HepG2 (cell line): ENCODE measurements around the gene RNU4-1. TPM values are rescaled to one million over a fixed set of nuclear protein-coding genes. Genes with fewer than 3 reads are reported as not detected.

Experiments used
- ASH2L ChIP-seq: fragments of 300-600, 200-600 bp; sonication (generic); IDR thresholded peaks from 2 replicates; pipeline ENCODE4 v1.7.0; 2017; ENCODE audit warnings: low read depth, mild to moderate bottlenecking, moderate library complexity, mixed read lengths, low read length; ENCODE audit not compliant: insufficient read length
- DMAP1 ChIP-seq: IDR thresholded peaks from 2 replicates; pipeline ENCODE4 v1.6.1; 2016
- DR1 ChIP-seq: sonication (generic); formaldehyde crosslinking; IDR thresholded peaks from 2 replicates; pipeline ENCODE4 v1.8.0; 2021; ENCODE audit warnings: mild to moderate bottlenecking, missing genetic modification reagents, inconsistent platforms
- KAT7 ChIP-seq: IDR thresholded peaks from 2 replicates; pipeline ENCODE4 v1.6.1; 2018; ENCODE audit warnings: borderline replicate concordance, missing compliant biosample characterization
- MAFF ChIP-seq: IDR thresholded peaks from 2 replicates; pipeline ENCODE4 v1.6.1; 2011; ENCODE audit warnings: low read depth, low read length, improper control_type of control experiment
- MATR3 ChIP-seq: sonication (generic); formaldehyde crosslinking; IDR thresholded peaks from 2 replicates; pipeline ENCODE4 v1.4.0; 2020; ENCODE audit warnings: missing genetic modification reagents
- MXI1 ChIP-seq: IDR thresholded peaks from 3 replicates; pipeline ENCODE4 v1.6.1; 2012; ENCODE audit warnings: low read depth, low read length, inconsistent platforms, borderline replicate concordance
- NCOR1 ChIP-seq: fragments of 200-600 bp; sonication (generic); IDR thresholded peaks from 2 replicates; pipeline ENCODE4 v1.7.0; 2017; ENCODE audit warnings: antibody characterized with exemption, low read length, borderline replicate concordance
- NR3C1 ChIP-seq: sonication (generic); formaldehyde crosslinking; IDR thresholded peaks from 2 replicates; pipeline ENCODE4 v1.4.0; 2020; ENCODE audit warnings: missing genetic modification reagents
- PITX1 ChIP-seq: sonication (generic); formaldehyde crosslinking; IDR thresholded peaks from 2 replicates; pipeline ENCODE4 v1.5.1; 2020; ENCODE audit warnings: mild to moderate bottlenecking, missing genetic modification reagents
- POLR2A ChIP-seq, 2 experiments: IDR thresholded peaks; 2 replicates each; pipeline ENCODE4 v1.6.1; 2011; ENCODE audit warnings: low read depth in 2 of 2, low read length in 2 of 2, mild to moderate bottlenecking in 1 of 2, moderate library complexity in 1 of 2; ENCODE audit not compliant: insufficient read depth in 1 of 2
- POLR2AphosphoS5 ChIP-seq: IDR thresholded peaks from 2 replicates; pipeline ENCODE4 v1.6.1; 2012; ENCODE audit warnings: low read depth, low read length
- SALL1 ChIP-seq: sonication (generic); formaldehyde crosslinking; IDR thresholded peaks from 2 replicates; pipeline ENCODE4 v1.8.0; 2022; ENCODE audit warnings: mild to moderate bottlenecking, missing genetic modification reagents
- SCMH1 ChIP-seq: sonication (generic); formaldehyde crosslinking; IDR thresholded peaks from 2 replicates; pipeline ENCODE4 v1.9.0; 2021; ENCODE audit warnings: missing genetic modification reagents, mild to moderate bottlenecking, borderline replicate concordance
- SP5 ChIP-seq: IDR thresholded peaks from 2 replicates; pipeline ENCODE4 v1.6.1; 2016; ENCODE audit warnings: low read depth, borderline replicate concordance
- ZBTB21 ChIP-seq: sonication (generic); formaldehyde crosslinking; IDR thresholded peaks from 2 replicates; pipeline ENCODE4 v1.4.0; 2020; ENCODE audit warnings: missing genetic modification reagents
- ZNF263 ChIP-seq: sonication (generic); formaldehyde crosslinking; IDR thresholded peaks from 2 replicates; pipeline ENCODE4 v1.4.0; 2020; ENCODE audit warnings: missing genetic modification reagents
- ZNF670 ChIP-seq: sonication (generic); formaldehyde crosslinking; IDR thresholded peaks from 2 replicates; pipeline ENCODE4 v1.8.0; 2022; ENCODE audit warnings: mild to moderate bottlenecking, missing genetic modification reagents, borderline replicate concordance
- ZNF782 ChIP-seq: sonication (generic); formaldehyde crosslinking; IDR thresholded peaks from 2 replicates; pipeline ENCODE4 v1.4.0; 2020; ENCODE audit warnings: missing genetic modification reagents, mild to moderate bottlenecking, borderline replicate concordance
- polyA plus RNA-seq, 8 experiments: library from polyadenylated mRNA; depleted of rRNA in 3 of 8; stranded (reverse) in 7 of 8; unstranded in 1 of 8; fragments of >200 nt; fragmentation: Illumina TruSeq in 4 of 8; extraction: Trizol in 4 of 8; gene quantifications; 2 replicates each; pipeline versions ENCODE4 v1.2.1 to v1.2.3, GENCODE V29; 2011 to 2016; ENCODE audit warnings: low read depth in 4 of 8, missing spikeins in 1 of 8, mixed read lengths in 1 of 8; ENCODE audit not compliant: insufficient read depth in 1 of 8
- total RNA-seq, 5 experiments: library from RNA; depleted of rRNA; stranded (reverse); fragments of >200 nt; fragmentation: Illumina TruSeq; extraction: Trizol; gene quantifications; 2 replicates each; pipeline ENCODE4 v1.2.3, GENCODE V29; 2016; ENCODE audit warnings: low read depth in 1 of 5
- TF ChIP-seq, protein P1 (sequence below): sonication (generic); formaldehyde crosslinking; IDR thresholded peaks from 2 replicates; pipeline ENCODE4 v1.8.1; 2023; ENCODE audit warnings: mild to moderate bottlenecking, missing genetic modification reagents
- TF ChIP-seq, protein P2 (sequence below): sonication (generic); formaldehyde crosslinking; IDR thresholded peaks from 2 replicates; pipeline ENCODE4 v1.5.0; 2020; ENCODE audit warnings: mild to moderate bottlenecking, missing genetic modification reagents
- TF ChIP-seq, protein P3 (sequence below): sonication (generic); formaldehyde crosslinking; IDR thresholded peaks from 2 replicates; pipeline ENCODE4 v1.5.1; 2020; ENCODE audit warnings: mild to moderate bottlenecking, missing genetic modification reagents, borderline replicate concordance
- TF ChIP-seq, protein P4 (sequence below): IDR thresholded peaks from 2 replicates; pipeline ENCODE4 v1.6.1; 2016; ENCODE audit warnings: mild to moderate bottlenecking

RNU4-1 gene
- total and polyA plus RNA-seq, 2 of the 13 experiments (the other 11 are each of a cell fraction or from before 2014, with no cell fraction given) = 7,407 TPM; not detected in 1

DNA sequence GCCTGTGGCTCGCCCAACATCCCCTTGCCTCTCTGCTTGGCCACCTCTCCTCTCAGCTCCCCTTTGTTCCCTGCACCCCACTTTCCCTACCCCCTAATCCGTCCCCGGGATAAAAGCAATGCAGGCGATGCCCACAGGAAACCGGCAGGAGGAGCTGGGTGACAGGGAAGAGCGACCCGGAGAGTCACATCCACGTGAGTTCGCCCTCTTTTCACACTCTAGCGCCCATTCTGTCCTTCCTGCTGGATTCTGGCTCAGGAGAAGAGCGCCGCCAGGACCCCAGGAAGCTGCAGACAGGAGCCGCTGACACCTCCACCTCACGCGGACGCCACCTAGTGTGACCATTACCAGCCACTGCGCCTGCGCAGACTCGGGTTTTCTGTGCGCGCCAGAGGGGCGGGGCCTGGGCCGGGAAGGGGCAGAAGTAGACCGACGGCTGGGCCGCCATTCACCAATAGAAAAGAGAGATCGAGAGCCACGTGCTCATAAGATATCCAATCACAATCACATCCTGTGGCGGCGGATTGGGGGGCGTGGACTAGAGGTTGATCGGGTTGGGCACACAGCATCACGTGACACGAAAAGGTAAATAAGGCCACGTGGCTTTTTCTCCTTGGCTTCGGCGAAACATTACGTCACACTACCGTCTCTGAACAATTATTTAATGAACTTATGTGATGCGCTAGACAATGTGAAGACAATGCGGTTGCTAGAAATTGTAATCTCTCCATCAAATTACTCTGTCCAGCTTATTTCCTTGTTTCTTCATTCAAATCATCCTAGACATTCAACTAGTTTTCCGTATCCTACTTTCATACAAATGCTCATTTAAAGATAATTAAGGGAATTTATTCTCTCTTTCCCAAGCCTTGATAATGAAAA, 24.4 kb upstream of the RNU4-1 start (continued):
- peak; percentile 73; the same call in 1 of the 2 replicates for TF ChIP-seq ZNF670
- TF ChIP-seq MXI1 = peak; percentile 65; the same call in 1 of the 3 replicates
- TF ChIP-seq SP5 (CRISPR knock-in tag) = peak; percentile 46; the same call in 1 of the 2 replicates
- TF ChIP-seq POLR2A (IDR thresholded peaks at IDR 0.05; ENCODE audit: insufficient read depth in 1 of 2, low read depth in 2 of 2, low read length in 2 of 2) = peak; percentile 84 to 90
- no peak for TF ChIP-seq NR3C1
- peak; percentile 73 for TF ChIP-seq ZBTB21 (CRISPR knock-in tag)
- peak; percentile 87 for TF ChIP-seq SALL1 (CRISPR knock-in tag)
- TF ChIP-seq, protein P1, sequence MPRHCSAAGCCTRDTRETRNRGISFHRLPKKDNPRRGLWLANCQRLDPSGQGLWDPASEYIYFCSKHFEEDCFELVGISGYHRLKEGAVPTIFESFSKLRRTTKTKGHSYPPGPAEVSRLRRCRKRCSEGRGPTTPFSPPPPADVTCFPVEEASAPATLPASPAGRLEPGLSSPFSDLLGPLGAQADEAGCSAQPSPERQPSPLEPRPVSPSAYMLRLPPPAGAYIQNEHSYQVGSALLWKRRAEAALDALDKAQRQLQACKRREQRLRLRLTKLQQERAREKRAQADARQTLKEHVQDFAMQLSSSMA (CRISPR knock-in tag) = peak; percentile 89
- no peak for TF ChIP-seq ZNF263 (CRISPR knock-in tag)
- TF ChIP-seq ASH2L = peak; percentile 15
- no peak for TF ChIP-seq SCMH1 (CRISPR knock-in tag)
- TF ChIP-seq, protein P2, sequence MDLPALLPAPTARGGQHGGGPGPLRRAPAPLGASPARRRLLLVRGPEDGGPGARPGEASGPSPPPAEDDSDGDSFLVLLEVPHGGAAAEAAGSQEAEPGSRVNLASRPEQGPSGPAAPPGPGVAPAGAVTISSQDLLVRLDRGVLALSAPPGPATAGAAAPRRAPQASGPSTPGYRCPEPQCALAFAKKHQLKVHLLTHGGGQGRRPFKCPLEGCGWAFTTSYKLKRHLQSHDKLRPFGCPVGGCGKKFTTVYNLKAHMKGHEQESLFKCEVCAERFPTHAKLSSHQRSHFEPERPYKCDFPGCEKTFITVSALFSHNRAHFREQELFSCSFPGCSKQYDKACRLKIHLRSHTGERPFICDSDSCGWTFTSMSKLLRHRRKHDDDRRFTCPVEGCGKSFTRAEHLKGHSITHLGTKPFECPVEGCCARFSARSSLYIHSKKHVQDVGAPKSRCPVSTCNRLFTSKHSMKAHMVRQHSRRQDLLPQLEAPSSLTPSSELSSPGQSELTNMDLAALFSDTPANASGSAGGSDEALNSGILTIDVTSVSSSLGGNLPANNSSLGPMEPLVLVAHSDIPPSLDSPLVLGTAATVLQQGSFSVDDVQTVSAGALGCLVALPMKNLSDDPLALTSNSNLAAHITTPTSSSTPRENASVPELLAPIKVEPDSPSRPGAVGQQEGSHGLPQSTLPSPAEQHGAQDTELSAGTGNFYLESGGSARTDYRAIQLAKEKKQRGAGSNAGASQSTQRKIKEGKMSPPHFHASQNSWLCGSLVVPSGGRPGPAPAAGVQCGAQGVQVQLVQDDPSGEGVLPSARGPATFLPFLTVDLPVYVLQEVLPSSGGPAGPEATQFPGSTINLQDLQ (CRISPR knock-in tag) = no peak
- TF ChIP-seq ZNF782 (CRISPR knock-in tag) = 0 out of 2 replicates have a peak, but pooled peaks have one; percentile 48
- no peak for TF ChIP-seq MATR3 (CRISPR knock-in tag)
- TF ChIP-seq, protein P3, sequence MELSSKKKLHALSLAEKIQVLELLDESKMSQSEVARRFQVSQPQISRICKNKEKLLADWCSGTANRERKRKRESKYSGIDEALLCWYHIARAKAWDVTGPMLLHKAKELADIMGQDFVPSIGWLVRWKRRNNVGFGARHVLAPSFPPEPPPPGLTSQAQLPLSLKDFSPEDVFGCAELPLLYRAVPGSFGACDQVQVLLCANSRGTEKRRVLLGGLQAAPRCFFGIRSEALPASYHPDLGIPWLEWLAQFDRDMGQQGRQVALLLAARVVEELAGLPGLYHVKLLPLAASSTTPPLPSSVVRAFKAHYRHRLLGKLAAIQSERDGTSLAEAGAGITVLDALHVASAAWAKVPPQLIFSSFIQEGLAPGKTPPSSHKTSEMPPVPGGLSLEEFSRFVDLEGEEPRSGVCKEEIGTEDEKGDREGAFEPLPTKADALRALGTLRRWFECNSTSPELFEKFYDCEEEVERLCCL (CRISPR knock-in tag) = no peak
- peak; percentile 40; the same call in 1 of the 2 replicates for TF ChIP-seq KAT7 (CRISPR knock-in tag)
- 0 out of 2 replicates have a peak, but pooled peaks have one; percentile 33 for TF ChIP-seq PITX1 (CRISPR knock-in tag)
- peak; percentile 85 for TF ChIP-seq POLR2AphosphoS5
- TF ChIP-seq, protein P4, sequence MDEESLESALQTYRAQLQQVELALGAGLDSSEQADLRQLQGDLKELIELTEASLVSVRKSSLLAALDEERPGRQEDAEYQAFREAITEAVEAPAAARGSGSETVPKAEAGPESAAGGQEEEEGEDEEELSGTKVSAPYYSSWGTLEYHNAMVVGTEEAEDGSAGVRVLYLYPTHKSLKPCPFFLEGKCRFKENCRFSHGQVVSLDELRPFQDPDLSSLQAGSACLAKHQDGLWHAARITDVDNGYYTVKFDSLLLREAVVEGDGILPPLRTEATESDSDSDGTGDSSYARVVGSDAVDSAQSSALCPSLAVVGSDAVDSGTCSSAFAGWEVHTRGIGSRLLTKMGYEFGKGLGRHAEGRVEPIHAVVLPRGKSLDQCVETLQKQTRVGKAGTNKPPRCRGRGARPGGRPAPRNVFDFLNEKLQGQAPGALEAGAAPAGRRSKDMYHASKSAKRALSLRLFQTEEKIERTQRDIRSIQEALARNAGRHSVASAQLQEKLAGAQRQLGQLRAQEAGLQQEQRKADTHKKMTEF (CRISPR knock-in tag) = peak; percentile 35; the same call in 1 of the 2 replicates
- TF ChIP-seq DR1 (CRISPR knock-in tag) = peak; percentile 95
- TF ChIP-seq NCOR1 = peak; percentile 38; the same call in 1 of the 2 replicates
- peak; percentile 81 for TF ChIP-seq DMAP1 (CRISPR knock-in tag)
- TF ChIP-seq MAFF = no peak
